Activated CD8-positive, alpha-beta T cell treated with anti-CD3 and anti-CD28 coated beads for 36 hours (primary cell): Measurements from ENCODE around the gene LRMDA. TPM values are rescaled to one million over a fixed set of nuclear protein-coding genes. Genes with fewer than 3 reads are reported as not detected.

ENCODE experiments used
- ATAC-seq: fragments of 200-7000 bp; cut with Tn5 transposase; one replicate; pipeline ENCODE4 v1.10.0; 2021; ENCODE audit warnings: mild to moderate bottlenecking, moderate library complexity
- CTCF ChIA-PET: fragments of 350-600 bp; sonication (Branson Sonifier 250); formaldehyde crosslinking; loops from one replicate; lab custom pipeline; 2021; ENCODE audit warnings: antibody characterized with exemption; lab: Charles Lee
- POLR2A ChIA-PET: fragments of 350-600 bp; sonication (Branson Sonifier 250); formaldehyde crosslinking; loops from one replicate; lab custom pipeline; 2021; ENCODE audit warnings: antibody characterized with exemption; lab: Charles Lee
- DNase-seq: peaks from one replicate; pipeline ENCODE4 v3.0.0-alpha.2; 2020
- H3K27ac Mint-ChIP-seq: one replicate; pipeline ENCODE4 v1.8.0; 2021; ENCODE audit warnings: mild to moderate bottlenecking, mixed read lengths
- H3K27me3 Mint-ChIP-seq: one replicate; pipeline ENCODE4 v1.8.0; 2021; ENCODE audit warnings: mixed read lengths
- H3K36me3 Mint-ChIP-seq: one replicate; pipeline ENCODE4 v1.8.0; 2021; ENCODE audit warnings: low read depth, mixed read lengths
- H3K4me1 Mint-ChIP-seq: one replicate; pipeline ENCODE4 v1.8.0; 2021; ENCODE audit warnings: low read depth, mixed read lengths
- H3K4me3 Mint-ChIP-seq: one replicate; pipeline ENCODE4 v1.8.0; 2021; ENCODE audit warnings: mild to moderate bottlenecking, moderate library complexity, mixed read lengths
- H3K9me3 Mint-ChIP-seq: one replicate; pipeline ENCODE4 v1.8.0; 2021; ENCODE audit warnings: mixed read lengths
- intact Hi-C: fragments of 100-400 bp; cut with micrococcal nuclease; formaldehyde crosslinking; loops from one replicate; pipeline ENCODE4 v1.10.0; 2022
- total RNA-seq, 2 experiments: library from RNA; stranded (reverse); gene quantifications; one replicate each; pipeline ENCODE4 v1.2.3, GENCODE V29; 2021
- TF ChIP-seq, protein P1 (sequence below): fragments of 200-600 bp; IDR thresholded peaks from one replicate; pipeline ENCODE4 v1.8.0; 2022; ENCODE audit warnings: antibody characterized with exemption, mild to moderate bottlenecking

LRMDA gene
- total RNA-seq, 2 experiments from 2014 or later: not detected

DNA sequence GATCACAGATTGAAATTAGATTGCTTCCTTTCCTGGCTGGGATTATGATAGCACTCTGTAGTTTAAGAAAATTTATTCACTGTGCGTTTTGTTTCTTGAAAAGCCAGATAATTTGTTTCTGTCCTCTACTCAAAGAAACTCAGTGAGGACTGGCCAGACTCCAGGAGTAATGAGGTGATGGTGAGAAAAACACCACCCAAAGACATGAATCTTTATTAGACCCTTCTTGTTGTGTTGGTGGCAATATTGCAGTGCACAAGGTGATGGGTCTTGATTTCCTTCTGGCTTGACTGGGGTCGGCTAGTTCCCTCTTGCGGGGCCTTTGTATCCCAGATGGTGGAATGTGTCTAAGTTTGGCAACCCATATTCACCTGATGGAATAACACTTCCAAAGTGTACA, 756.8 kb downstream of the LRMDA start:
- no peaks in the 10 kb centered on the region for H3K4me1 Mint-ChIP-seq
- intact Hi-C loops: no loop called here
- ChIA-PET POLR2A (no interaction called here), CTCF (no interaction called here)
- no peaks in the 10 kb centered on the region for H3K9me3 Mint-ChIP-seq
- DNase-seq (no peak), ATAC-seq (no peak)
- no peak overlapping the region for H3K27ac Mint-ChIP-seq
- TF ChIP-seq, protein P1, sequence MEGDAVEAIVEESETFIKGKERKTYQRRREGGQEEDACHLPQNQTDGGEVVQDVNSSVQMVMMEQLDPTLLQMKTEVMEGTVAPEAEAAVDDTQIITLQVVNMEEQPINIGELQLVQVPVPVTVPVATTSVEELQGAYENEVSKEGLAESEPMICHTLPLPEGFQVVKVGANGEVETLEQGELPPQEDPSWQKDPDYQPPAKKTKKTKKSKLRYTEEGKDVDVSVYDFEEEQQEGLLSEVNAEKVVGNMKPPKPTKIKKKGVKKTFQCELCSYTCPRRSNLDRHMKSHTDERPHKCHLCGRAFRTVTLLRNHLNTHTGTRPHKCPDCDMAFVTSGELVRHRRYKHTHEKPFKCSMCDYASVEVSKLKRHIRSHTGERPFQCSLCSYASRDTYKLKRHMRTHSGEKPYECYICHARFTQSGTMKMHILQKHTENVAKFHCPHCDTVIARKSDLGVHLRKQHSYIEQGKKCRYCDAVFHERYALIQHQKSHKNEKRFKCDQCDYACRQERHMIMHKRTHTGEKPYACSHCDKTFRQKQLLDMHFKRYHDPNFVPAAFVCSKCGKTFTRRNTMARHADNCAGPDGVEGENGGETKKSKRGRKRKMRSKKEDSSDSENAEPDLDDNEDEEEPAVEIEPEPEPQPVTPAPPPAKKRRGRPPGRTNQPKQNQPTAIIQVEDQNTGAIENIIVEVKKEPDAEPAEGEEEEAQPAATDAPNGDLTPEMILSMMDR: no peak
- H3K4me3 Mint-ChIP-seq: no peak overlapping the region
- H3K36me3 Mint-ChIP-seq: no peaks in the 10 kb centered on the region
- H3K27me3 Mint-ChIP-seq: no peaks in the 10 kb centered on the region

DNA sequence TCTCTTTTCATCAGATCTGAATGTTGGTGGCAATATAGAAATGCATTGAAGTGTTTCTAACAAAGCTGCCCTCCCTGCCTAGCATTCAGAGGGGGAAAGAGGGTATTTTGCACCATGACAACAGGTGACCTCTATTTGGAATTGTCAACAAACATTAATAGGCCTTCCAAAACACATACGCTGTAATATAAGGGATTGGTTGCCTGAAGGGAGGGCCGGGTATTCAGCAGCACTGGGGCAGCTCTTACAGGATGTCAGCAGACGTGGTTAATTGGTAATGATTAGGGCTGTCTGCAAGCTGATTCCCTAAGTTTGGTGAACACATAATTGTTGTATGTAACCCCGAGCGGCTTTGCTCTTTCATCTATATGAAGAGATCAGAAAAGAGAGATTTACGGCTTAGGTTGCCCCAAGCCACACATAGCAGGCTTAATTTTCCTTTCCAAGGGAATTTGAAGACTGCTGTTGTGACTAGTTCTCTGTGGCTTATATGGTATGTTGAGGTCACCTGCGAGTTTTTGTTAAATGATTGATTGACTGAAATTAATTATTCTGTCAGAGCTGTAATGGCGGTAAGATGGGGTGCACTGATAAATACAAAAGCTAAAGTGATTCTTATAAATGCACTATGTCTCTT, 759.3 kb downstream of the LRMDA start:
- DNase-seq (no peak), ATAC-seq (no peak)
- no peaks in the 10 kb centered on the region for H3K36me3 Mint-ChIP-seq
- no peaks in the 10 kb centered on the region for H3K4me1 Mint-ChIP-seq
- POLR2A ChIA-PET: no interaction called here
- CTCF ChIA-PET: no interaction called here
- no peak overlapping the region for H3K4me3 Mint-ChIP-seq
- TF ChIP-seq, protein P1: no peak
- no peaks in the 10 kb centered on the region for H3K9me3 Mint-ChIP-seq
- no peaks in the 10 kb centered on the region for H3K27me3 Mint-ChIP-seq
- H3K27ac Mint-ChIP-seq: no peak overlapping the region
- intact Hi-C loops: no loop called here

DNA sequence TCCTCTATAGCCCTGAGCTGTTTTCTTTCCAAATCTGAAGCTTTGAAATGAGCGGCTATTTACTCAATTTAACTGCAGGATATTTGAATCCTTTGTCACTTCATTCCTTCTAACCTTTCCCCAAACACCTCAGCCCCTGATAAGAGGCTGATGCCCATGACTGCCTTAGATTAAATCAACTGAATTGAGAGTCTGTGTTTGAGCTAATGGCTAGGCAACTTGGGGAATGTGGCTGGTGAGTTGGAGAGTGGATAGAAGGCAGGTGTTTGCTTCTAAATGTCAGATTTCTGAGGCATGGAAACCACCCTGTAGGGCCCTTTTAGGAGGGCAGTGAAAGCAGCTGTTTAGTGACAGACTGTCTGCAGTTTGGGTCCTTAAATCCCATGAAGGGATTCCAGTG, 759.9 kb downstream of the LRMDA start:
- Mint-ChIP-seq H3K4me3 (no peak overlapping the region), H3K9me3 (no peaks in the 10 kb centered on the region), H3K27me3 (no peaks in the 10 kb centered on the region), H3K36me3 (no peaks in the 10 kb centered on the region), H3K4me1 (no peaks in the 10 kb centered on the region), H3K27ac (no peak overlapping the region)
- DNase-seq (no peak), ATAC-seq (no peak)
- intact Hi-C loops: no loop called here
- TF ChIP-seq, protein P1: no peak
- ChIA-PET POLR2A (no interaction called here), CTCF (no interaction called here)

DNA sequence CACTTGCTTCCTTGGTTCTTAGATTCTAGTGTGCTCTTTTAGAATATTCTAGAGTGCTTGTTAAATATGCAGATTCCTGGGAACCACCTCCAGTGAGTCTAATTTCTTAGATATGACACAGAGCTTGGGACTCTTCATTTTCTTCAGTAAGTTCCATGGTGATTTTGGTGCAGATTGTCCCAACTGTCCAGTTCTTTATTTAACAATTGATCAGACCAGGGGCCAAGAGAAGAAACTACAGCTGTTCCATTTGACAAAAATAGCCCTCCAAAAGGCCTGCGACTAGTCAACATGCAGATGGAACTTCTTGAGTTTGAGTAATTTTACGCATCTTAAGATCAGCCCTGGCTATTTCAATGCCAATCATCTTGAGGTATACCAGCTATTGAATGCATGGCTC, 760.7 kb downstream of the LRMDA start:
- POLR2A ChIA-PET: no interaction called here
- no peaks in the 10 kb centered on the region for H3K36me3 Mint-ChIP-seq
- no peaks in the 10 kb centered on the region for H3K4me1 Mint-ChIP-seq

DNA sequence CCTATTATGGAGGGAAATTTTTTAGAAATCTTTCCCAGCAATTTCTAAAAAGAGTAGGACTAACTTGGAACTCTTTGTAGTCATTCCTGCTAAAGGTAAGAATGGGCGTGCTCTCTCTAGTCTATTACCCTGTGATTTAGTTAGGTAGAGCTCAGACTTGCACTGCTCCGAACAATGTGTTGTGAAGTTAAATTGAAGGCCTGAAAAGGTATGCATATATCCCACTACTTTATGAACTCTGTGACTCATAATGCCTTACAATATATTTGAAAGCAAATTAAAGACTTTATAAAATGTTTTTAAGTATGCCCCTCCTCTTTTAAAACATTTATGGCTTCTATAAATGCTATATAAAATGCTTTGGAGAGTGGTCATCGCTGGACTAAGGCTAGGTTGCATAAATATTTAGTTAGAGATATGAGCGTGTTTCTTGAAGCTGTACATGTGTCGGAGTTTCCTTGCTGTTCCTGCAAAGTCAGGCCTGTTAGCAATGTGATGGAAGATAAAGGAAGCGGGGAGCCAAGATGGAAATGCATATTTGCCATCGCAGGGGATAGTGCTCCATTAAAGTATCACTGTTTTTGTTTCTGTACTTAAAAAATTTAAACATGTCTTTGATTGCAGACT, 761.4 kb downstream of the LRMDA start:
- Mint-ChIP-seq H3K4me1 (no peaks in the 10 kb centered on the region), H3K27ac (no peak overlapping the region), H3K9me3 (no peaks in the 10 kb centered on the region), H3K4me3 (no peak overlapping the region), H3K36me3 (no peaks in the 10 kb centered on the region), H3K27me3 (no peaks in the 10 kb centered on the region)
- ATAC-seq: no peak
- TF ChIP-seq, protein P1: no peak
- no peak for DNase-seq
- intact Hi-C loops: no loop called here
- POLR2A ChIA-PET: no interaction called here
- CTCF ChIA-PET: no interaction called here

More for the DNA sequence above, 760.7 kb downstream of the LRMDA start:
- intact Hi-C loops: no loop called here
- TF ChIP-seq, protein P1: no peak
- no peak for DNase-seq
- CTCF ChIA-PET: no interaction called here
- Mint-ChIP-seq H3K4me3 (no peak overlapping the region), H3K9me3 (no peaks in the 10 kb centered on the region), H3K27ac (no peak overlapping the region), H3K27me3 (no peaks in the 10 kb centered on the region)
- no peak for ATAC-seq
